ENCODE measurements around the gene BCL7C. TPM values are rescaled to one million over a fixed set of nuclear protein-coding genes. Genes with fewer than 3 reads are reported as not detected.
"Not testable (repeated sequence)": the region's sequence is repeated elsewhere in the genome, so short reads cannot be mapped to it uniquely, and the experiment has no call there.

The BCL7C gene
- total and polyA plus RNA-seq, 10 of the 15 experiments (the other 5 are each of a cell fraction or from before 2014, with no cell fraction given), result 1.1 to 30.5 (median 13.7) TPM

DNA sequence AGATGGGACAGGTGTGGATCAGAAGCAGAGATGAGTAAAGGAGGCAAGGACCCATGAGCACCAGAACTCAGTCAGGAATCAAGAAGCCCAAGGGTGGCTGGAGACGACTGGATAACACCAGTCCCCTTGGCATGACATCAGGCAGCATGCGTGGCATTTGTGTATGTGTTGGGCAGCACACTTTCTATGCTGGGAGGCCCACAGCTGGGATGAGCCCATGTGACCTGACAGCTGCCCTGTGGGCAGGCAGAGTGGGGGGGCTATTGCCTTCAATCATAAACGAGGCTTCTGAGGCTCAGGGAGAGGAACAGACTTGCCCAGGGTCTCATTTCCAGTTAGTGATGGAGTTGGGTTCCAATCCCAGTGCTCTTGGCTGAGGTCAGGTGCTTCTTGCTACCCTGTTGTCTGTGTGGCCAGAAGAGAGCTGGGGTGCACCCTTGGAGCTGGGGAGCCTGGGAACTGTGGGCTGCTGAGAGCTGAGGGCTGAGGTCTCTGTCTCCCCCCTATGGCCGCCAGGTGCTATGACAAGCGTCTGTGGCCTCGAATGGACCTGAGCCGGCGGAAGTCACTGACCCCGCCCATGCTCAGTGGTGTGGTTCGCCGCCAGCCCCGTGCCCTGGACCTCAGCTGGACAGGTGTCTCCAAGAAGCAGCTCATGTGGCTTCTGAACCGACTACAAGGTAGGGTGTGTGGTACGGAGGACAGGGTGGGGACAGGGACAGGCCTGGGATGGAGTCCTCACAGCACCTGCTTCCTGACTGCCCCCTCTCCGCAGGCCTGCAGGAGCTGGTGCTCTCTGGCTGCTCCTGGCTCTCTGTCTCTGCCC is 47.9 kb upstream of the BCL7C start (continued):
- peak; percentile 28 to 58; a peak in 1 of 4 replicates for TF ChIP-seq SRF (IDR thresholded peaks at IDR 0.05; ENCODE audit: low read depth in 2 of 2, low read length in 2 of 2)
- TF ChIP-seq, protein P1, sequence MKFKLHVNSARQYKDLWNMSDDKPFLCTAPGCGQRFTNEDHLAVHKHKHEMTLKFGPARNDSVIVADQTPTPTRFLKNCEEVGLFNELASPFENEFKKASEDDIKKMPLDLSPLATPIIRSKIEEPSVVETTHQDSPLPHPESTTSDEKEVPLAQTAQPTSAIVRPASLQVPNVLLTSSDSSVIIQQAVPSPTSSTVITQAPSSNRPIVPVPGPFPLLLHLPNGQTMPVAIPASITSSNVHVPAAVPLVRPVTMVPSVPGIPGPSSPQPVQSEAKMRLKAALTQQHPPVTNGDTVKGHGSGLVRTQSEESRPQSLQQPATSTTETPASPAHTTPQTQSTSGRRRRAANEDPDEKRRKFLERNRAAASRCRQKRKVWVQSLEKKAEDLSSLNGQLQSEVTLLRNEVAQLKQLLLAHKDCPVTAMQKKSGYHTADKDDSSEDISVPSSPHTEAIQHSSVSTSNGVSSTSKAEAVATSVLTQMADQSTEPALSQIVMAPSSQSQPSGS (IDR thresholded peaks at IDR 0.05; ENCODE audit: low read length), result no peak
- no peak for TF ChIP-seq RELB (IDR thresholded peaks at IDR 0.05; ENCODE audit: low read depth)
- no peak for TF ChIP-seq MTA2 (IDR thresholded peaks at IDR 0.05; ENCODE audit: low read depth)
- TF ChIP-seq RFX5 (IDR thresholded peaks at IDR 0.05; ENCODE audit: low read depth, low read length), result no peak
- TF ChIP-seq RAD21 (IDR thresholded peaks at IDR 0.05; ENCODE audit: insufficient read depth, low read depth, low read length), result peak; percentile 67
- no peak for TF ChIP-seq CREM (IDR thresholded peaks at IDR 0.05; ENCODE audit: low read depth)

DNA sequence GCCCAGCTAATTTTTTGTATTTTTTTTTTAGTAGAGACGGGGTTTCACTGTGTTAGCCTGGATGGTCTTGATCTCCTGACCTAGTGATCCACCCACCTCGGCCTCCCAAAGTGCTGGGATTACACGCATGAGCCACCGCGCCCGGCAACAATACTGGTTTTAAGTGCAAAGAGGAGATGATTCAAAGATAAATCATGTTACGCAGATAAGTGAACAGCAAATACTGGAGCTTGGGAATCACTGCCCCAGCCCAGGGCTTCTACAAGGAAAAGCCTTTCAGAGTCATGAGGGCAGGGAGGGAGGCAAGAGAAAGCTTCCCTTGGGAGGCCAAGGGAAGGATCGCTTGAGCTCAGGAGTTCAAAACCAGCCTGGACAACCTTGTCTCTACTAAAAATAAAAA is 45.7 kb upstream of the BCL7C start:
- H2AFZ ChIP-seq (ENCODE audit: control insufficient read depth, low read depth, low read length); DNase-seq (ENCODE audit: low read depth, low spot score); H3K36me3 ChIP-seq (ENCODE audit: control insufficient read depth in 2 of 2, insufficient read depth in 2 of 2, low read length in 1 of 2); H3K4me1 ChIP-seq (ENCODE audit: control insufficient read depth, insufficient read depth, low read length); H3K4me3 ChIP-seq; H3K27me3 ChIP-seq (replicated peaks in 1 of 2; ENCODE audit: control insufficient read depth in 2 of 2, insufficient read depth in 2 of 2, low read length in 1 of 2); intact Hi-C loops (cut with micrococcal nuclease; ENCODE audit: unreplicated experiment); H3K9me3 ChIP-seq (replicated peaks; ENCODE audit: control insufficient read depth, insufficient read depth, low read length); FAIRE-seq; H3K27ac ChIP-seq (ENCODE audit: control insufficient read depth, insufficient read depth); H3K79me2 ChIP-seq (ENCODE audit: control insufficient read depth, insufficient read depth, low read length); H3K9ac ChIP-seq (ENCODE audit: control insufficient read depth, insufficient read depth, low read length); in situ Hi-C loops (cut with MboI); ATAC-seq; H4K20me1 ChIP-seq (ENCODE audit: control insufficient read depth, insufficient read depth); BruUV-seq (replicated peaks); H3K4me2 ChIP-seq (ENCODE audit: control insufficient read depth, insufficient read depth): not testable (repeated sequence)
- ChIA-PET RAD21 (ENCODE audit: unreplicated experiment) (interaction anchor here (0.6 to 4.2 kb wide), 3 partner anchors 53 to 246 kb away, joined by 3 to 34 read pairs (median 3); no protein-coding TSS in a partner anchor), CTCF (interaction anchor here (1.5 to 5.0 kb wide), 5 partner anchors 11 to 124 kb away, joined by 3 to 60 read pairs (median 14); no protein-coding TSS in a partner anchor), POLR2A (interaction anchor here (0.6 to 3.2 kb wide), 2 partner anchors 16 to 218 kb away, joined by 3 to 8 read pairs; partner anchors contain the start of gene FBXL19), SMC1A (ENCODE audit: uncharacterized antibody, unreplicated experiment) (interaction anchor here (1.4 to 4.0 kb wide), 3 partner anchors 16 to 324 kb away, joined by 3 to 39 read pairs (median 3); no protein-coding TSS in a partner anchor)
- WGBS (ENCODE audit: insufficient coverage, insufficient replicate concordance, low lambda C conversion rate, missing lambda C conversion rate), result 90% methylated on average over 8 of the region's 8 CpGs

Measured in GM12878 (cell line).